ENCODE data around the gene EGR1.
"Not testable (repeated sequence)": the region's sequence is repeated elsewhere in the genome, so short reads cannot be mapped to it uniquely, and the experiment has no call there.

The EGR1 gene

GRCh38 chr5:138466125-138466899 is 1.0 kb downstream of the EGR1 start:
- peak in 9 of 42 donors; percentile 21 to 65 (median 39) for DNase-seq
- intact Hi-C loops (cut with DNase I) = loop anchor here (10.0 kb wide), 1 partner anchor 108 kb away; the partner anchor contains the start of gene HSPA9

GRCh38 chr5:138466900-138467710 is 1.8 kb downstream of the EGR1 start:
- peak in 4 of 42 donors; percentile 26 to 60 (median 36) for DNase-seq
- intact Hi-C loops (cut with DNase I) = loop anchor here (10.0 kb wide), 1 partner anchor 108 kb away; the partner anchor contains the start of gene HSPA9

- DNase-seq = no peak
- intact Hi-C loops (cut with DNase I) = loop anchor here (10.0 kb wide), 1 partner anchor 107 kb away; the partner anchor contains the start of gene HSPA9
Observed at GRCh38 chr5:138467711-138468132, 2.4 kb downstream of the EGR1 start.

- no peak for DNase-seq
- intact Hi-C loops (cut with DNase I) = loop anchor here (10.0 kb wide), 1 partner anchor 106 kb away; the partner anchor contains the start of gene HSPA9
Observed at GRCh38 chr5:138468133-138468965, 3.1 kb downstream of the EGR1 start.

GRCh38 chr5:138468966-138469539 is 3.8 kb downstream of the EGR1 start:
- intact Hi-C loops (cut with DNase I) = loop anchor here (10.0 kb wide), 1 partner anchor 106 kb away; the partner anchor contains the start of gene HSPA9
- no peak for DNase-seq

- intact Hi-C loops (cut with DNase I) = loop anchor here (10.0 kb wide), 1 partner anchor 105 kb away; the partner anchor contains the start of gene HSPA9
- no peak for DNase-seq
Observed at GRCh38 chr5:138469540-138470321, 4.5 kb downstream of the EGR1 start.

- intact Hi-C loops (cut with DNase I) = no loop called here
- DNase-seq = no peak
Observed at GRCh38 chr5:138470322-138471051, 5.2 kb downstream of the EGR1 start.

GRCh38 chr5:138471052-138471361 is 5.7 kb downstream of the EGR1 start:
- intact Hi-C loops (cut with DNase I) = no loop called here
- DNase-seq = no peak

GRCh38 chr5:138472353-138472752 is 7.1 kb downstream of the EGR1 start:
- DNase-seq = no peak
- intact Hi-C loops (cut with DNase I) = no loop called here

- intact Hi-C loops (cut with DNase I); DNase-seq: not testable (repeated sequence)
Observed at GRCh38 chr5:138473151-138473550, 7.9 kb downstream of the EGR1 start.

GRCh38 chr5:138476918-138477317 is 11.6 kb downstream of the EGR1 start:
- intact Hi-C loops (cut with DNase I) = no loop called here

GRCh38 chr5:138482638-138483037 is 17.4 kb downstream of the EGR1 start:
- DNase-seq = no peak
- intact Hi-C loops (cut with DNase I) = no loop called here

More at GRCh38 chr5:138476918-138477317, 11.6 kb downstream of the EGR1 start:
- no peak for DNase-seq

- intact Hi-C loops (cut with DNase I) = no loop called here
Observed at GRCh38 chr5:138488481-138488945, 23.2 kb downstream of the EGR1 start.

GRCh38 chr5:138489683-138490061 is 24.4 kb downstream of the EGR1 start:
- peak in 37 of 42 donors; percentile 25 to 86 (median 62) for DNase-seq
- intact Hi-C loops (cut with DNase I) = no loop called here

More at GRCh38 chr5:138488481-138488945, 23.2 kb downstream of the EGR1 start:
- no peak for DNase-seq

GRCh38 chr5:138490648-138491283 is 25.5 kb downstream of the EGR1 start:
- DNase-seq = peak in 15 of 42 donors; percentile 16 to 63 (median 36)
- intact Hi-C loops (cut with DNase I) = no loop called here

GRCh38 chr5:138491284-138491648 is 26.0 kb downstream of the EGR1 start:
- intact Hi-C loops (cut with DNase I) = no loop called here

More at GRCh38 chr5:138491284-138491648, 26.0 kb downstream of the EGR1 start:
- DNase-seq = peak in 25 of 42 donors; percentile 10 to 72 (median 43)

All from head of caudate nucleus (tissue), 42 donors.